D341Med (cell line): Measurements from ENCODE around the gene GLTPD2.
A peak's percentile ranks its signal among the peaks of the same experiment; 100 is the strongest.
"Not testable (repeated sequence)": the region's sequence is repeated elsewhere in the genome, so short reads cannot be mapped to it uniquely, and the experiment has no call there.

Source experiments
- DNase-seq: peaks from one replicate; pipeline ENCODE4 v3.0.0; 2012; ENCODE audit warnings: low spot score

GLTPD2 gene

GRCh38 chr17:4808378-4808767 is 19.6 kb downstream of the GLTPD2 start:
- DNase-seq = no peak

DNA sequence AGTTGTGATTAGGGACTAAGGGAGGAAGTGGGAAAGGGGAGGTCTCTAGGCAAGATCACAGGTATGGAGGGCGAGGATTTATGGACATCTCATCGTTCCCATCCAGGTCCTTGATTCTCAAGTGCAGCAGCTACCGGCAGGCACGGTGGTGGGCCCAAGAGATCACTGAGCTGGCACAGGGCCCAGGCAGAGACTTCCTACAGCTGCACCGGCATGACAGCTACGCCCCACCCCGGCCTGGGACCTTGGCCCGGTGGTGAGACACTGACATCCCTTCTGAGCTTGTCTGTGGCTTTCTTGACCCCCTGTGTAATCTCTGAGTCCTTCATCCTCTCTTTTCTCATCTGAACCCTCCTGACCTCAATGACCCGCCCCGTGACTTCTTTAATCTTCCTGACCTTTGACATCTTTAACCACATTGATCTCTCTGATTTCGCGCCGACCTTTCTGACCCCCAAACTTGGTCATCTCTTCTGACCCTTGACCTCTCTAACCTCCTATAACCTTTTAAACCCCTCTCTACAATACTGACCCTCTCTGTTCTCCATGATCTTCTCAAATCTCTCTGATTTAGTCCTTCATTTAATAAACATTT is 22.0 kb downstream of the GLTPD2 start:
- DNase-seq = no peak

DNA sequence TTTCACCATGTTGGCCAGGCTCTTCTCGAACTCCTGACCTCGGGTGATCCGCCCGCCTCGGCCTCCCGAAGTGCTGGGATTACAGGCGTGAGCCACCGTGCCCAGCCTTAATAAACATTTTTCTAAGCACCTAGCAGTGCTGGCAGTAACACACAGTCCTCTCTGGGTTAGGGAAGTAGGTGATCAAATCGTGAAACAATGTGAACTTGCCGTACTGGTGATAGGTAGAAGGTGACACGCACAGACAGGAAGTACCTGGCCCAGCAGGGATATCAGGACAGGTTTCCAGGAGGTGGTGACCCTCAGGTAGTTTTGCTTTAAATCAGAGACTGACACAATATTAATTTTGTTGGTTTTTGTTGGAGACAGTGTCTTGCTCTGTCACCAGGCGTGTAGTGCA is 22.7 kb downstream of the GLTPD2 start:
- no peak for DNase-seq

DNA sequence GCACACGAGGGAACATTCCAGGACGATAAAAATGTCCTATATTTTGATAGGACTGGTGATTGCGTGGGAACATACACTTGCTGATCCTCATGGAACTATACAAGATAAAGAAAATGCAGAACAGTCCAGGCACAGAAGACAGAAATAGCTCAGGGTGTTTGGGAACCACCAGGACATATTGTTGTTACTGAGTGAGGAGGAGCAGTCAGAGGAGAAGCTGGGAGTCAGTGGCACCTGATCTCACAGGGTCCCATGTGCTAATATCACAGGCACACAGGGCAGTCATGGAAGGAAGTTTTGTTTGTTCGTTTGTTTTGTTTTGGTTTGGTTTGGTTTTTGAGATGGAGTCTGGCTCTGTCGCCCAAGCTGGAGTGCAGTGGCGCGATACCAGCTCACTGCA is 23.9 kb downstream of the GLTPD2 start:
- no peak for DNase-seq

DNA sequence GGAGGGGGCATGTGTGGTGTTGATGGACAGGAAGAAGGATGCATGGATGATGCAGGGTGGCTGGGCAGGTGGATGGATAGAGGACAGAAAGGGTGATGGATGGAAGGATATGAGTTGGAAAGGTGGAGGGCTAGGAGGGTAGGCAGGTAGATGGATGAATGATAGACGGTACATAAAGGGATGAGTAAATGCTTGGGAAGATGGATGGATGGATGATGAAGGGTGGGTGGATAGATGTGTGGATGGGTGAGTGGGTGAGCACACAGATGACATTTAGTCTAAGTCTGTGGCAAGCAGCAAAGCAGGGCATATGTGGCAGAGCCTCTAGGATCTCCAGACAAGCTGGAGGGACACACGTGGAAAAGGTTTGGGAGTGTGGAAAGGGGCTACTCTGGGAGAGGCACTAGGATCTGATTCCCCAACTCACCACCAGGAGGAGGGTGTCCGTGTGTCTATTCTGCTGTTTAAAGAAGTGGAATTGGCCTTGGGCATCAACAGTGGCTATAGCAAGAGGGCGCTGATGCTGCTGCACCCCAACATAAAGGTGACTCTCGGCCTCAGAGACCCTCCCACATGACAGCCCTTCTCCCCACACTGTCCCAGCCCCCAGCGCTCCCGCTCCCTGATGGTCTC is 26.4 kb downstream of the GLTPD2 start:
- no peak for DNase-seq

DNA sequence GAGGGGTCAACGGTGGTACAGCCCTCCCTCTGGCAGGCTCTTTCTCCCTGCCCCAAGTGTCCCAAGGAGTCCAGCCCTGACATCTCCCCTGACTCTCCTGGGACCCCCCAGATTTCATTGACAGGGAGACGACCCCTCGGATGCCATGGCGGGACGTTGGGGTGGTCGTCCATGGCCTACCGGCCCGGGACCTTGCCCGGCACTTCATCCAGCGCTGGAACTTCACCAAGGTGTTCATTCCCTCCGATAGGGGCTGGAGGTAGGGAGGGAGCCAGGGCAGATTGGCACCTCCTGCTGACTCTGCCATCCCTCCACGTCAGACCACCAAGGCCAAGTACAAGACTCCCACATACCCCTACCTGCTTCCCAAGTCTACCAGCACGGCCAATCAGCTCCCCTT is 28.1 kb downstream of the GLTPD2 start:
- no peak for DNase-seq

GRCh38 chr17:4818276-4818675 is 29.5 kb downstream of the GLTPD2 start:
- no peak for DNase-seq

DNA sequence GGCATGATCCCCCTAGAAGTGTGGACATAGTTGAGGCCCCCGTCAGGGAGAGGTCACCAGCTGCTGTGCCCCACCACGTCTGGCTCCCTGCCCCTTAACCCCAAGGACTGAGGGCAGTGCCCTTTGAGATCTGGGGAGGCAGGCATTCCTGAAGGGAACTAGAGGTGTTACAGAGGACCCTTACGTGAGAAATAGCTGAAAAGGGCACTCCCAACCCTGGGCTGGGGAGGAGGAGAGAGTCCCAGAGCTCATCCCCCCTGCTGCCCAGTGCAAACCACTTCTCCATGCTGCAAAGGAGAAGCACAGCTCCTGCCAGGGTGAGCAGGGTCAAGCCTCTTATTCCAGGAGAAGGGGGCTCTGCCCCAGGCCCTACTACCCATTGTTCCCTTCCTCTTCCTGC is 34.1 kb downstream of the GLTPD2 start:
- DNase-seq = no peak

GRCh38 chr17:4823373-4824089 is 34.8 kb downstream of the GLTPD2 start:
- DNase-seq = no peak

GRCh38 chr17:4827399-4827798 is 38.6 kb downstream of the GLTPD2 start:
- DNase-seq = no peak

GRCh38 chr17:4832829-4833177 is 44.0 kb downstream of the GLTPD2 start:
- DNase-seq = not testable (repeated sequence)

GRCh38 chr17:4833178-4833940 is 44.6 kb downstream of the GLTPD2 start, which contains the start of gene MINK1:
MINK1 (plus strand) TSS chr17:4833340; CDS start chr17:4833584, 244 bp downstream.
- DNase-seq = peak; percentile 96

DNA sequence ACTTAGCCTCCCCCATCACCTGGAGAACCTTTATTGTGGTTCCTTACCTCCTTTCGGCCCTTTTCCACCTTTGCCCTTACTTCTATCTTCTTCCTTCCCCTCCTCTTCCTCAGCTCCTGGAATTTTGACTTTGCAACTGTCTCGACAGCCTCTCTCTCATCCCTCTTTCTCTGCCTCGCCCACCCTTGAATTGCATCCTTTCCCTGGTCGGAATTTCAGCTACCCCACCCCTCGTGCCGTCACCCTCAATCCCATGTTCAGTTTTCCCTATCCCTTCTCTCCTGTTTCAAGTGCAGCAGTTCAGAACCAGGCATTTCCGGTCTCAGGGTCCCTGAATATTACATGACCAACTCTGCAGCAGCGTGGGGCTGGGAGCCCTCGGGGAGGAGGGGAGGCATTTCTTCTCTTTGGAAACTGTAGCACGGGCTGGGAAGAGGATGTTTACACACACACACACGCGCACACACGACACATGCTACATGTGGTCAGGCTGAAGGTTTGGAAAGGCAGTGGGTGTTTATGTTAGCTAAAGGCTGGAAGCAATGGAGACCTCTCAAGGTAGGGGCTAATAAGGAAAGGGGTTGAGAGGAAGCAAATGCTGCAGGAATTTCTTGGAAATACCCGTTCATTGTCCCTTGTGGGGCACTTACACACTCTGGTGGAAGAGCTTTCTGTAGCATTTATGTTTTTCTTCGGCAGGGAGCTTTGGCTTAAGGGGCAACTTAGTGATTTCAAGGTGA is 45.3 kb downstream of the GLTPD2 start:
- DNase-seq = no peak

DNA sequence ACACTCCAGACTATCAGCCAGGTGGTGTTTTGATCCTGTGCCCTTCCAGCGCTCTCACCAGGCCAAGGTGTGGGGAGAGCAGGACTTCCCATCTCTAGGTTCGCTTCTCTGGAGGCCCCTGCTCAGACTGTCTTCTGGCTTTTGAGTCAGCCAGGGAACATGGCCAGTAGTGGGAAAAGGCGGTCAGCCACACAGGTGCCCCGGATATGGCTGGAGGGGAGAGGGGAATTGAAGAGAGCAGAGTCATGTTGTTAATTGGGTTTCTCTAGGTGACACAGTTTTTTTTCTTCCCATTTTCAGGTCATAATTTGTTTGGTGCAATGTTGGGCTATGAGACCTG is 45.9 kb downstream of the GLTPD2 start:
- no peak for DNase-seq

GRCh38 chr17:4836221-4836620 is 47.5 kb downstream of the GLTPD2 start:
- no peak for DNase-seq

DNA sequence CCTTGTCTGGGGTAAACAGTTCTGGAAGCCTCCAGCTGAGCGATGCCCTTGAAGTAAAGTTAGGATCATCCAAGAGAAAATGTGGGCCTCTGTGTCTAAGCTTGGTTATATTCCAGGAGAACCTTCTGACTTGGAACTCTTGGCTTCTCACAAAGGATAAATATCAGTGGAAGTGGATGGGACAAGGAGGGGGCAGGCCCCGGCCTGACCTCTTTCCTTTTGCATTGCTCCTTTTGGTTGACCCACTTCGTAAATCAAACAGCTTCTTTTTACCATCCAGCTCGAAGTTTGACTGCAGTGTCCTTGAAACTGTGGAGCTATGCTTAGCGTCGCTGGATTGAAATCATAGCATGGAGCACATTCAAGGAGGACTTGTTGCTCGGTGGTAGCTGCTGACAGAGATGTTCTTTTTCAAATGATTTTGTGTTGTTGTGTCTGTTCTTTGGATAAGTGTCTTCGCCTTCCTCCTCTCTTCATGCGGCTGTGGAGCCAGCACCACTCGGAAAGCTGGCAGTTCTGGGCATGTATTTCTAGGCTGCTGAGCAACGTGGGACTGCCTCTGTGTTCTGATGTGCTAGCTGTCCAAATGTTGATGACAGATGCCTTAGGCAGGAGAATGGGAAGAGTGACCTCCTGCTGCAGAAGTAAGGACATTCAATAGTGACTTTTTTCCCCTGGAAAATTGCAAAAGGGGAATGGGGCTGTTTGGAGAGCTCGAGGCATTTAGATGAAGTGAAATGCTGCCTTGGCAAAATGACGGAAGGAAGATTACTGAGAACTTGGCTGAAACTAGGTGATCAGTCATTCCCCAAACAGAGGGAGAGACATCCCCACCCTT is 48.9 kb downstream of the GLTPD2 start:
- DNase-seq = no peak

- DNase-seq = no peak
Observed at GRCh38 chr17:4838309-4838785, 49.6 kb downstream of the GLTPD2 start.

DNA sequence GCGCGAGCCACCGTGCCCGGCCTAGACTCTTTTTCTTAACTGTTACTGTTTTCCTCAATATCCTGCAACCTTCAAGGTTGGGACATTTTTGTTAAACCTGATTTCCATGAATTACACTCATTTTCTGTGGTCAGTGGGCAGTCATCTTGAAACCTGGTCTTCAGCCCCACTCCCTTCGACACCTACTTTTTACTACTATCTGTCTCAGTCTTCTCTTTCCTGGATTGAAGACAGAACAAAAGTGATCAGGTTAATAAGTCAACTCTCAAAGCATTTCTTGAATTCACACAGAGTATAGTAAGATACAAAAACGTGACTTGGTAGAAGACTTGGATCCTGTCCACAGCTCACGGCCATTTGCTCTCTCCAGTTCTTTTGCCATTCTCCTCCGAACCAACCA is 50.5 kb downstream of the GLTPD2 start:
- no peak for DNase-seq
